PC-3 (cell line): ENCODE data around the gene C3orf22. TPM values are rescaled to one million over a fixed set of nuclear protein-coding genes. Genes with fewer than 3 reads are reported as not detected.
"Not testable (repeated sequence)": the region's sequence is repeated elsewhere in the genome, so short reads cannot be mapped to it uniquely, and the experiment has no call there.

Experiments
- ATAC-seq: fragments of 200-7000 bp; cut with Tn5 transposase; 2 replicates; pipeline ENCODE4 v1.9.1; 2020; ENCODE audit warnings: mild to moderate bottlenecking, moderate library complexity
- BruUV-seq: library from RNA; stranded (reverse); fragments of 400-500 nt; replicated peaks from 2 replicates; lab custom pipeline; 2021; lab: Mats Ljungman, UMichigan
- CTCF ChIA-PET: fragments of 300-600 bp; sonication (Branson Sonifier 250); formaldehyde crosslinking; loops from one replicate; lab custom pipeline; 2022; ENCODE audit warnings: antibody characterized with exemption; lab: Charles Lee
- POLR2A ChIA-PET: fragments of 300-600 bp; sonication (Branson Sonifier 250); formaldehyde crosslinking; loops from one replicate; lab custom pipeline; 2022; ENCODE audit warnings: antibody characterized with exemption; ENCODE audit not compliant: unreplicated experiment; lab: Charles Lee
- DNase-seq: peaks from one replicate; pipeline ENCODE4 v3.0.0-alpha.2; 2015
- H2AFZ ChIP-seq: fragments of 300-600 bp; sonication (generic); 2 replicates; pipeline ENCODE4 v1.6.0; 2016; ENCODE audit warnings: antibody characterized with exemption, low read length
- H3F3A ChIP-seq: fragments of 300-600 bp; sonication (generic); one replicate; pipeline ENCODE4 v1.6.0; 2017; ENCODE audit warnings: antibody characterized with exemption, low read length, control low read depth, mild to moderate bottlenecking; ENCODE audit not compliant: unreplicated experiment
- H3K27ac ChIP-seq: fragments of 300-600 bp; sonication (generic); 2 replicates; pipeline ENCODE4 v1.5.1; 2016; ENCODE audit warnings: mild to moderate bottlenecking, low read length
- H3K27me3 ChIP-seq: fragments of 300-600 bp; sonication (generic); 2 replicates; pipeline ENCODE4 v1.6.1; 2016; ENCODE audit warnings: low read length, mixed read lengths
- H3K36me3 ChIP-seq: fragments of 300-600 bp; sonication (generic); 2 replicates; pipeline ENCODE4 v1.6.1; 2016; ENCODE audit warnings: low read depth, mixed run types, low read length, mixed read lengths
- H3K4me1 ChIP-seq: fragments of 300-600 bp; sonication (generic); 2 replicates; pipeline ENCODE4 v1.5.1; 2016; ENCODE audit warnings: low read length; ENCODE audit not compliant: insufficient read depth
- H3K4me2 ChIP-seq: fragments of 300-600 bp; sonication (generic); 2 replicates; pipeline ENCODE4 v1.6.0; 2016; ENCODE audit warnings: low read length
- H3K4me3 ChIP-seq: fragments of 300-600 bp; sonication (generic); 2 replicates; pipeline ENCODE4 v1.5.1; 2016; ENCODE audit warnings: mild to moderate bottlenecking, low read length, mixed read lengths
- H3K79me2 ChIP-seq: fragments of 300-600 bp; sonication (generic); 2 replicates; pipeline ENCODE4 v1.6.1; 2017; ENCODE audit warnings: low read length, mixed read lengths
- H3K9ac ChIP-seq: fragments of 300-600 bp; sonication (generic); 2 replicates; pipeline ENCODE4 v1.6.0; 2016; ENCODE audit warnings: mild to moderate bottlenecking, low read length
- H3K9me2 ChIP-seq: fragments of 300-600 bp; sonication (generic); replicated peaks from 2 replicates; pipeline ENCODE4 v1.6.1; 2016; ENCODE audit warnings: mixed run types, low read length, mixed read lengths
- H3K9me3 ChIP-seq: fragments of 300-600 bp; sonication (generic); 2 replicates; pipeline ENCODE4 v1.6.1; 2016; ENCODE audit warnings: low read length, mixed read lengths
- H4K20me1 ChIP-seq: fragments of 300-600 bp; sonication (generic); 2 replicates; pipeline ENCODE4 v1.6.1; 2016; ENCODE audit warnings: low read length, mixed read lengths
- EZH2 ChIP-seq: fragments of 300-600 bp; sonication (generic); IDR thresholded peaks from one replicate; pipeline ENCODE4 v1.6.1; 2017; ENCODE audit warnings: antibody characterized with exemption, mild to moderate bottlenecking, low read length; ENCODE audit not compliant: unreplicated experiment
- EZH2phosphoT487 ChIP-seq: fragments of 300-600 bp; sonication (generic); IDR thresholded peaks from 2 replicates; pipeline ENCODE4 v1.6.1; 2018; ENCODE audit warnings: mild to moderate bottlenecking, antibody characterized with exemption, low read length, borderline replicate concordance
- intact Hi-C: fragments of 100-400 bp; cut with micrococcal nuclease; formaldehyde crosslinking; loops from 2 replicates; pipeline ENCODE4 v1.9.0; 2023
- total RNA-seq: library from RNA; depleted of rRNA; stranded (reverse); fragments of >200 nt; gene quantifications from 2 replicates; pipeline ENCODE4 v1.2.3, GENCODE V29; 2014
- TF ChIP-seq, protein P1 (sequence below): fragments of 300-600 bp; sonication (generic); conservative IDR thresholded peaks from 2 replicates; pipeline ENCODE4 v1.5.1; 2017; ENCODE audit warnings: antibody characterized with exemption, low read depth, mild to moderate bottlenecking, low read length

The C3orf22 gene
- total RNA-seq, 1 experiment from 2014 or later = not detected

DNA sequence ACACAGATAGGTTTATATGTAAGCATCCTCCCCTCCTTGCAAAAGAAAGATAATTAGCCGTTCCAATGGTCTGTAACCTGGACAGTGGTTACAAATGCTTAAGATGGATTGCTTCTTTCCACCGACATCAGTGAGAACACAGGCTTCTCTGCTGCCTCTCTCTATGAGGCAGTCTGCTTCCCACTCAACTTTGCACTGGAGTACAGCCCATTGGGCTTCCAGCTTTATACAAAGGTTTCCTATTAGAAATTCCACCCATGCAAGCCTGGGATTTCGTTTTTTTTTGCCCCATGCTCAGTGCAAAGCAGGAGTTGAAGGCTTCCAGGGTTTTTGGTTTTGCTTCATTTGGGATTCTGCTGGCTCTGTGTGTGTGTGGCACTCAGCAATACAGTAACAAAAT is 47.3 kb upstream of the C3orf22 start:
- intact Hi-C loops = no loop called here
- TF ChIP-seq, protein P1, sequence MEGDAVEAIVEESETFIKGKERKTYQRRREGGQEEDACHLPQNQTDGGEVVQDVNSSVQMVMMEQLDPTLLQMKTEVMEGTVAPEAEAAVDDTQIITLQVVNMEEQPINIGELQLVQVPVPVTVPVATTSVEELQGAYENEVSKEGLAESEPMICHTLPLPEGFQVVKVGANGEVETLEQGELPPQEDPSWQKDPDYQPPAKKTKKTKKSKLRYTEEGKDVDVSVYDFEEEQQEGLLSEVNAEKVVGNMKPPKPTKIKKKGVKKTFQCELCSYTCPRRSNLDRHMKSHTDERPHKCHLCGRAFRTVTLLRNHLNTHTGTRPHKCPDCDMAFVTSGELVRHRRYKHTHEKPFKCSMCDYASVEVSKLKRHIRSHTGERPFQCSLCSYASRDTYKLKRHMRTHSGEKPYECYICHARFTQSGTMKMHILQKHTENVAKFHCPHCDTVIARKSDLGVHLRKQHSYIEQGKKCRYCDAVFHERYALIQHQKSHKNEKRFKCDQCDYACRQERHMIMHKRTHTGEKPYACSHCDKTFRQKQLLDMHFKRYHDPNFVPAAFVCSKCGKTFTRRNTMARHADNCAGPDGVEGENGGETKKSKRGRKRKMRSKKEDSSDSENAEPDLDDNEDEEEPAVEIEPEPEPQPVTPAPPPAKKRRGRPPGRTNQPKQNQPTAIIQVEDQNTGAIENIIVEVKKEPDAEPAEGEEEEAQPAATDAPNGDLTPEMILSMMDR = no peak
- TF ChIP-seq EZH2 (no peak), EZH2phosphoT487 (no peak)
- no peak overlapping the region for H2AFZ ChIP-seq
- no peaks in the 10 kb centered on the region for H3K79me2 ChIP-seq
- no peaks in the 10 kb centered on the region for H3F3A ChIP-seq
- H3K9me2 ChIP-seq = no peaks in the 10 kb centered on the region
- H3K27me3 ChIP-seq = no peaks in the 10 kb centered on the region
- no peaks in the 10 kb centered on the region for H3K36me3 ChIP-seq
- H3K9me3 ChIP-seq = no peaks in the 10 kb centered on the region
- H3K4me1 ChIP-seq = peaks cover 11% of the 10 kb centered on the region
- H3K9ac ChIP-seq = no peak overlapping the region
- H3K4me2 ChIP-seq = no peak overlapping the region
- DNase-seq (no peak), ATAC-seq (no peak)
- H3K4me3 ChIP-seq = no peak overlapping the region
- POLR2A ChIA-PET = no interaction called here
- CTCF ChIA-PET = no interaction called here
- H4K20me1 ChIP-seq = no peaks in the 10 kb centered on the region
- H3K27ac ChIP-seq = no peak overlapping the region
- no TSS peak for BruUV-seq

DNA sequence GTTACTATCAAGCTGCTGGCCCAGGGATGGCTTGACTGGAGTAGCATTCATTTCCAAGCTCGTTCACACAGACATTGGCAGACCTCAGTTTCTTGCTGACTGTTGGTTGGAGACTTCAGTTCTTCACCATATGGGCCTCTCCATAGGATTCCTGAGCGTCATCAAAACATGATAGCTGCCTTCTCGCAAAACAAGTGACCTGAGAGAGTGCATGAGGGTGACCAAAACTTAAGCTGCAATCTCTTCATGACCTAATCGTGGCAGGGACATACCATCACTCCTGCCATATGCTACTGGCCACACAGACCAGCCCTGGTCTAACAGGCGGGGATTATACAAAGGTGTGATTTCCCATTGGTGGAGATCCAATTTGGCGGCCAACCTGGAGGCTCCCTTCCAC is 46.0 kb upstream of the C3orf22 start:
- H3K27me3 ChIP-seq = no peaks in the 10 kb centered on the region
- ChIA-PET POLR2A (no interaction called here), CTCF (no interaction called here)
- no peaks in the 10 kb centered on the region for H3K9me3 ChIP-seq
- H3K4me2 ChIP-seq = no peak overlapping the region
- BruUV-seq = no TSS peak
- TF ChIP-seq EZH2 (no peak), EZH2phosphoT487 (no peak)
- TF ChIP-seq, protein P1 = no peak
- H3K4me1 ChIP-seq = peaks cover 11% of the 10 kb centered on the region
- H3K36me3 ChIP-seq = no peaks in the 10 kb centered on the region
- no peak overlapping the region for H3K27ac ChIP-seq
- H3K79me2 ChIP-seq = no peaks in the 10 kb centered on the region
- intact Hi-C loops = no loop called here
- H2AFZ ChIP-seq = no peak overlapping the region
- DNase-seq (no peak), ATAC-seq (no peak)
- H3K9me2 ChIP-seq = no peaks in the 10 kb centered on the region
- no peak overlapping the region for H3K4me3 ChIP-seq
- no peaks in the 10 kb centered on the region for H4K20me1 ChIP-seq
- no peaks in the 10 kb centered on the region for H3F3A ChIP-seq
- no peak overlapping the region for H3K9ac ChIP-seq

DNA sequence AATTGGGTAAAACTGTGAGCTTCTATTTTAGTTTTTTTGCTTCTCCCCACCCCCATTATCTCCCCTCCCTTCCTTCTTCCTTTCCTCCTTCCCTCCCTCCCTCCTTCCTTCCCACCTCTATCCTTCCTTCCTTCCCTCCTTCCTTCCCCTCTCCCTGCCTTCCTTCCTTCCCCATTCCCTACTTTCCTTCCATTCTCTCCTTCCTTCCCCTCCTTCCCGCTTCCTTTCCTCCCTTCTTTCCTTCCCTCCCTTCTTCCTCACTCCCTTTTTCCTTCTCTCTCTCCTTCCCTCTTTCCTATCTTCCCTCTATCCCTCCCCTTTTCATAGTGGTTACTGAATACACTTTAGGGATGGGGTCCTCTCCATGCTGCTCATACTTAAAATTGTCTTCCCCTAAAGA is 40.4 kb upstream of the C3orf22 start:
- BruUV-seq = no TSS peak
- ChIA-PET CTCF (no interaction called here), POLR2A (no interaction called here)
- TF ChIP-seq EZH2 (no peak), EZH2phosphoT487 (no peak)
- TF ChIP-seq, protein P1 = no peak
- DNase-seq (no peak), ATAC-seq (no peak)
- H2AFZ ChIP-seq = no peak overlapping the region
- H3K79me2 ChIP-seq = no peaks in the 10 kb centered on the region
- no peaks in the 10 kb centered on the region for H3K9me3 ChIP-seq
- H3K36me3 ChIP-seq = no peaks in the 10 kb centered on the region
- no peaks in the 10 kb centered on the region for H3K9me2 ChIP-seq
- no peaks in the 10 kb centered on the region for H4K20me1 ChIP-seq
- no peak overlapping the region for H3K9ac ChIP-seq
- no peak overlapping the region for H3K4me2 ChIP-seq
- H3K4me1 ChIP-seq = no peaks in the 10 kb centered on the region
- intact Hi-C loops = no loop called here
- no peak overlapping the region for H3K4me3 ChIP-seq
- H3F3A ChIP-seq = no peaks in the 10 kb centered on the region
- H3K27me3 ChIP-seq = no peaks in the 10 kb centered on the region
- H3K27ac ChIP-seq = no peak overlapping the region

DNA sequence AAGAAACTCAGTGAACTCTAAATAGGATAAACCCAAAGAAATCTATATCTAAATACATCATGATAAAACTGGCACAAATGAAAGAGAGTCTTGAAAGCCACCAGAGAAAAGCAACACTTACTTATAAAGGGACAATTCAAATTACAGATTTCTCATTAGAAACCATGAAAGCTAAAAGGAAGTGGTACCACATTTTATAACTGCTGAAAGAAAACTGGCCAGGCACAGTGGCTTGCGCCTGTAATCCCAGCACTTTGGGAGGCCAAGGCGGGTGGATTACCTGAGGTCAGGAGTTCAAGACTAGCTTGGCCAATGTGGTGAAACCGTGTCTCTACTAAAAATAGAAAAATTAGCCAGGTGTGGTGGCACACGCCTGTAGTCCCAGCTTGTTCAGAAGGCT is 36.7 kb upstream of the C3orf22 start:
- H4K20me1 ChIP-seq, DNase-seq, H3K27ac ChIP-seq, BruUV-seq, CTCF ChIA-PET, ATAC-seq, H3K9me3 ChIP-seq, H3K79me2 ChIP-seq, H3K4me3 ChIP-seq, H3K36me3 ChIP-seq, H3K4me1 ChIP-seq, H3K9ac ChIP-seq, H3F3A ChIP-seq, H2AFZ ChIP-seq, POLR2A ChIA-PET, H3K27me3 ChIP-seq, intact Hi-C loops, H3K4me2 ChIP-seq, H3K9me2 ChIP-seq: not testable (repeated sequence)
